PC-3 (cell line): Measurements from ENCODE around the gene EHBP1. TPM values are rescaled to one million over a fixed set of nuclear protein-coding genes. Genes with fewer than 3 reads are reported as not detected.

ENCODE experiments used
- ATAC-seq: fragments of 200-7000 bp; cut with Tn5 transposase; 2 replicates; pipeline ENCODE4 v1.9.1; 2020; ENCODE audit warnings: mild to moderate bottlenecking, moderate library complexity
- BruUV-seq: library from RNA; stranded (reverse); fragments of 400-500 nt; replicated peaks from 2 replicates; lab custom pipeline; 2021; lab: Mats Ljungman, UMichigan
- CTCF ChIA-PET: fragments of 300-600 bp; sonication (Branson Sonifier 250); formaldehyde crosslinking; loops from one replicate; lab custom pipeline; 2022; ENCODE audit warnings: antibody characterized with exemption; lab: Charles Lee
- POLR2A ChIA-PET: fragments of 300-600 bp; sonication (Branson Sonifier 250); formaldehyde crosslinking; loops from one replicate; lab custom pipeline; 2022; ENCODE audit warnings: antibody characterized with exemption; ENCODE audit not compliant: unreplicated experiment; lab: Charles Lee
- DNase-seq: peaks from one replicate; pipeline ENCODE4 v3.0.0-alpha.2; 2015
- H2AFZ ChIP-seq: fragments of 300-600 bp; sonication (generic); 2 replicates; pipeline ENCODE4 v1.6.0; 2016; ENCODE audit warnings: antibody characterized with exemption, low read length
- H3F3A ChIP-seq: fragments of 300-600 bp; sonication (generic); one replicate; pipeline ENCODE4 v1.6.0; 2017; ENCODE audit warnings: antibody characterized with exemption, low read length, control low read depth, mild to moderate bottlenecking; ENCODE audit not compliant: unreplicated experiment
- H3K27ac ChIP-seq: fragments of 300-600 bp; sonication (generic); 2 replicates; pipeline ENCODE4 v1.5.1; 2016; ENCODE audit warnings: mild to moderate bottlenecking, low read length
- H3K27me3 ChIP-seq: fragments of 300-600 bp; sonication (generic); 2 replicates; pipeline ENCODE4 v1.6.1; 2016; ENCODE audit warnings: low read length, mixed read lengths
- H3K36me3 ChIP-seq: fragments of 300-600 bp; sonication (generic); 2 replicates; pipeline ENCODE4 v1.6.1; 2016; ENCODE audit warnings: low read depth, mixed run types, low read length, mixed read lengths
- H3K4me1 ChIP-seq: fragments of 300-600 bp; sonication (generic); 2 replicates; pipeline ENCODE4 v1.5.1; 2016; ENCODE audit warnings: low read length; ENCODE audit not compliant: insufficient read depth
- H3K4me2 ChIP-seq: fragments of 300-600 bp; sonication (generic); 2 replicates; pipeline ENCODE4 v1.6.0; 2016; ENCODE audit warnings: low read length
- H3K4me3 ChIP-seq: fragments of 300-600 bp; sonication (generic); 2 replicates; pipeline ENCODE4 v1.5.1; 2016; ENCODE audit warnings: mild to moderate bottlenecking, low read length, mixed read lengths
- H3K79me2 ChIP-seq: fragments of 300-600 bp; sonication (generic); 2 replicates; pipeline ENCODE4 v1.6.1; 2017; ENCODE audit warnings: low read length, mixed read lengths
- H3K9ac ChIP-seq: fragments of 300-600 bp; sonication (generic); 2 replicates; pipeline ENCODE4 v1.6.0; 2016; ENCODE audit warnings: mild to moderate bottlenecking, low read length
- H3K9me2 ChIP-seq: fragments of 300-600 bp; sonication (generic); replicated peaks from 2 replicates; pipeline ENCODE4 v1.6.1; 2016; ENCODE audit warnings: mixed run types, low read length, mixed read lengths
- H3K9me3 ChIP-seq: fragments of 300-600 bp; sonication (generic); 2 replicates; pipeline ENCODE4 v1.6.1; 2016; ENCODE audit warnings: low read length, mixed read lengths
- H4K20me1 ChIP-seq: fragments of 300-600 bp; sonication (generic); 2 replicates; pipeline ENCODE4 v1.6.1; 2016; ENCODE audit warnings: low read length, mixed read lengths
- CTCF ChIP-seq: fragments of 300-600 bp; sonication (generic); conservative IDR thresholded peaks from 2 replicates; pipeline ENCODE4 v1.5.1; 2017; ENCODE audit warnings: antibody characterized with exemption, low read depth, mild to moderate bottlenecking, low read length
- EZH2 ChIP-seq: fragments of 300-600 bp; sonication (generic); IDR thresholded peaks from one replicate; pipeline ENCODE4 v1.6.1; 2017; ENCODE audit warnings: antibody characterized with exemption, mild to moderate bottlenecking, low read length; ENCODE audit not compliant: unreplicated experiment
- EZH2phosphoT487 ChIP-seq: fragments of 300-600 bp; sonication (generic); IDR thresholded peaks from 2 replicates; pipeline ENCODE4 v1.6.1; 2018; ENCODE audit warnings: mild to moderate bottlenecking, antibody characterized with exemption, low read length, borderline replicate concordance
- intact Hi-C: fragments of 100-400 bp; cut with micrococcal nuclease; formaldehyde crosslinking; loops from 2 replicates; pipeline ENCODE4 v1.9.0; 2023
- total RNA-seq: library from RNA; depleted of rRNA; stranded (reverse); fragments of >200 nt; gene quantifications from 2 replicates; pipeline ENCODE4 v1.2.3, GENCODE V29; 2014

The EHBP1 gene
- total RNA-seq, 1 experiment from 2014 or later, result 25.7 TPM

- Histone ChIP-seq H3K79me2 (no peaks in the 10 kb centered on the region), H3K36me3 (peaks cover 42% of the 10 kb centered on the region), H3K27me3 (no peaks in the 10 kb centered on the region), H3K9me3 (peaks cover 8% of the 10 kb centered on the region; the same call in 1 of the 2 replicates), H4K20me1 (no peaks in the 10 kb centered on the region), H3K4me3 (no peak overlapping the region), H3K4me2 (no peak overlapping the region), H3K9me2 (no peaks in the 10 kb centered on the region), H3K9ac (no peak overlapping the region), H3K27ac (no peak overlapping the region), H2AFZ (no peak overlapping the region), H3K4me1 (peaks cover 11% of the 10 kb centered on the region), H3F3A (no peaks in the 10 kb centered on the region)
- ChIA-PET CTCF (no interaction called here), POLR2A (no interaction called here)
- BruUV-seq, result no TSS peak
- intact Hi-C loops, result no loop called here
- TF ChIP-seq EZH2 (no peak), EZH2phosphoT487 (no peak), CTCF (no peak)
- no peak for DNase-seq
- ATAC-seq, result no peak
These were observed 169.4 kb downstream of the EHBP1 start for GRCh38 chr2:62874881-62875383.

DNA sequence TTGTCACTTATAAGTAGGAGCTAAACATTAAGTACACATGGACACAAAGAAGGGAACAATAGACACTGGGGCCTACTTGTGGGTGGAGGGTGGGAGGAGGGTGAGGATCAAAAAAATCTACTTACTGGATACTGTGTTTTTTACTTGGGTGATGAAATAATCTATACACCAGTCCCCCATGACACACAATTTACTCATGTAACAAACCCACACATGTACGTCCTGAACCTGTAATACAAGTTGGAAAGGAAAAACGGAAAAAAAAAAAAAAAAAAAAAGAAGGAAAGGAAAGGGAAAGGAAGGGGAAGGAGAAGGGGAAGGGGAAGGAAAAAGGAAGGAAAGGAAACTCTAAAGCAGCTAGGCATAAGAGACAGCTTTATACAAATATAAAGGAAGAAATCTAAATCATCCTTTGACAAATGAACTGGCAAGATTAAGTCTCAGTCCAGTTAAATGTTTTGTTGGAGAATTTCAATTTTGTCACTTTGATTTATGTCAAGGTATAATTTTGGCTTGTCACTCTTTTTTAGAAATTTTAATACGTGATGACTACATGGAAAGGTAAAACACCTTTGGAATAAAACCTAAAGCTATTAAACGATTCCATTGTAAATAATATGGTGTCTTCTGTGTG lies 175.8 kb downstream of the EHBP1 start:
- TF ChIP-seq EZH2phosphoT487 (no peak), EZH2 (no peak), CTCF (no peak)
- DNase-seq (no peak), ATAC-seq (no peak)
- intact Hi-C loops, result no loop called here
- H3K9ac ChIP-seq, result no peak overlapping the region
- no peaks in the 10 kb centered on the region for H3K9me3 ChIP-seq
- H4K20me1 ChIP-seq, result no peaks in the 10 kb centered on the region
- H3K4me1 ChIP-seq, result no peaks in the 10 kb centered on the region
- no peak overlapping the region for H2AFZ ChIP-seq
- no peaks in the 10 kb centered on the region for H3F3A ChIP-seq
- H3K4me2 ChIP-seq, result no peak overlapping the region
- H3K36me3 ChIP-seq, result peaks cover 6% of the 10 kb centered on the region
- no TSS peak for BruUV-seq
- CTCF ChIA-PET, result no interaction called here
- no peaks in the 10 kb centered on the region for H3K27me3 ChIP-seq
- POLR2A ChIA-PET, result interaction anchor here (0.6 kb wide), 1 partner anchor 11 kb away, joined by 4 read pairs; no protein-coding TSS in a partner anchor
- no peaks in the 10 kb centered on the region for H3K79me2 ChIP-seq
- no peak overlapping the region for H3K4me3 ChIP-seq
- no peak overlapping the region for H3K27ac ChIP-seq
- no peaks in the 10 kb centered on the region for H3K9me2 ChIP-seq

- Histone ChIP-seq H3K27ac (no peak overlapping the region), H3F3A (no peaks in the 10 kb centered on the region), H3K4me2 (no peak overlapping the region), H3K36me3 (no peaks in the 10 kb centered on the region), H3K4me1 (no peaks in the 10 kb centered on the region), H3K4me3 (no peak overlapping the region), H4K20me1 (no peaks in the 10 kb centered on the region), H3K9ac (no peak overlapping the region), H3K9me3 (no peaks in the 10 kb centered on the region), H2AFZ (no peak overlapping the region), H3K9me2 (no peaks in the 10 kb centered on the region), H3K79me2 (no peaks in the 10 kb centered on the region), H3K27me3 (no peaks in the 10 kb centered on the region)
- DNase-seq (no peak), ATAC-seq (no peak)
- BruUV-seq, result no TSS peak
- TF ChIP-seq EZH2 (no peak), CTCF (no peak), EZH2phosphoT487 (no peak)
- ChIA-PET POLR2A (no interaction called here), CTCF (no interaction called here)
- intact Hi-C loops, result no loop called here
These were observed 178.1 kb downstream of the EHBP1 start for GRCh38 chr2:62883629-62884028.
